Activated T-helper 9 cell treated with anti-CD3 and anti-CD28 coated beads, Interleukin-2, amount 50 U/mL, for 16 hours (primary cell): Measurements from ENCODE around the gene SGCD.

ENCODE experiments used
- DNase-seq: peaks from one replicate; pipeline ENCODE4 v3.0.0-alpha.2; 2020; ENCODE audit warnings: low read depth

Gene SGCD

GRCh38 chr5:156326718-156327259 lies at the start of gene SGCD:
TSS of gene SGCD (plus strand) at chr5:156327164.
- no peak for DNase-seq

- DNase-seq, result no peak
These were observed 49.7 kb upstream of the SGCD start for GRCh38 chr5:156277290-156277689.

GRCh38 chr5:156295431-156295830 lies 31.5 kb upstream of the SGCD start:
- DNase-seq, result no peak

GRCh38 chr5:156310115-156310514 lies 16.8 kb upstream of the SGCD start:
- DNase-seq, result no peak

GRCh38 chr5:156312897-156313694 lies 13.9 kb upstream of the SGCD start:
- no peak for DNase-seq

- no peak for DNase-seq
These were observed 12.5 kb upstream of the SGCD start for GRCh38 chr5:156314416-156314815.

GRCh38 chr5:156322666-156323065 lies 4.3 kb upstream of the SGCD start:
- no peak for DNase-seq

GRCh38 chr5:156327296-156327695 lies 332 bp downstream of the SGCD start:
- no peak for DNase-seq

GRCh38 chr5:156328161-156328560 lies 1.2 kb downstream of the SGCD start:
- no peak for DNase-seq

- DNase-seq, result no peak
These were observed 1.8 kb downstream of the SGCD start for GRCh38 chr5:156328766-156329165.

- no peak for DNase-seq
These were observed 2.2 kb downstream of the SGCD start for GRCh38 chr5:156329171-156329611.

- no peak for DNase-seq
These were observed 3.3 kb downstream of the SGCD start for GRCh38 chr5:156330141-156330870.

GRCh38 chr5:156331181-156331580 lies 4.2 kb downstream of the SGCD start:
- DNase-seq, result no peak

GRCh38 chr5:156331845-156332244 lies 4.9 kb downstream of the SGCD start:
- DNase-seq, result no peak

GRCh38 chr5:156332245-156332644 lies 5.3 kb downstream of the SGCD start:
- DNase-seq, result no peak

- DNase-seq, result no peak
These were observed 12.3 kb downstream of the SGCD start for GRCh38 chr5:156339139-156339841.

- no peak for DNase-seq
These were observed 13.9 kb downstream of the SGCD start for GRCh38 chr5:156340893-156341292.

- DNase-seq, result no peak
These were observed 23.3 kb downstream of the SGCD start for GRCh38 chr5:156350256-156350655.

GRCh38 chr5:156351423-156351822 lies 24.5 kb downstream of the SGCD start:
- DNase-seq, result no peak

GRCh38 chr5:156354571-156354970 lies 27.6 kb downstream of the SGCD start:
- no peak for DNase-seq

- DNase-seq, result no peak
These were observed 29.3 kb downstream of the SGCD start for GRCh38 chr5:156356238-156356637.

- DNase-seq, result no peak
These were observed 32.5 kb downstream of the SGCD start for GRCh38 chr5:156359476-156359875.
